Transverse colon (tissue), 4 donors: ENCODE measurements around the gene USP47.

ENCODE experiments used
- CTCF ChIP-seq, 5 experiments: fragments of 200-600 bp in 3 of 5; fragments of 450-650 bp in 2 of 5; sonication (generic) in 3 of 5; IDR thresholded peaks; 1 replicate in 2 of 5; 2 replicates in 3 of 5; pipeline ENCODE4 v1.5.1; 2016 to 2017; ENCODE audit warnings: antibody characterized with exemption in 5 of 5, inconsistent platforms in 3 of 5, mild to moderate bottlenecking in 2 of 5, moderate library complexity in 1 of 5
- POLR2A ChIP-seq: fragments of 450-650 bp; IDR thresholded peaks from one replicate; pipeline ENCODE4 v1.6.1; 2016; ENCODE audit warnings: antibody characterized with exemption, mild to moderate bottlenecking, moderate library complexity
- POLR2AphosphoS5 ChIP-seq, 3 donors: sonication (generic); formaldehyde crosslinking; IDR thresholded peaks; one replicate each; pipeline ENCODE4 v1.6.1; 2016; ENCODE audit warnings: antibody characterized with exemption in 3 of 3

GRCh38 chr11:11895672-11896071, 53.9 kb downstream of the USP47 start:
- TF ChIP-seq CTCF (IDR thresholded peaks at IDR 0.05) (no peak), POLR2A (no peak), POLR2AphosphoS5 (IDR thresholded peaks at IDR 0.05) (no peak)
